Esophagus (tissue), 2 donors: Measurements from ENCODE around the gene WARS2. TPM values are rescaled to one million over a fixed set of nuclear protein-coding genes. Genes with fewer than 3 reads are reported as not detected.
"Not testable (repeated sequence)": the region's sequence is repeated elsewhere in the genome, so short reads cannot be mapped to it uniquely, and the experiment has no call there.

ENCODE experiments used
- H3K27ac ChIP-seq, 2 donors: one replicate each; pipeline ENCODE4 v1.5.1; 2013; ENCODE audit warnings: low read depth in 2 of 2, mild to moderate bottlenecking in 2 of 2, inconsistent platforms in 1 of 2, low read length in 1 of 2, moderate library complexity in 1 of 2
- H3K27me3 ChIP-seq, 2 donors: one replicate each; pipeline ENCODE4 v1.6.1; 2013; ENCODE audit warnings: low read length in 2 of 2, control low read depth in 1 of 2, mild to moderate bottlenecking in 1 of 2; ENCODE audit not compliant: insufficient read depth in 2 of 2, control insufficient read depth in 1 of 2
- H3K36me3 ChIP-seq, 2 donors: one replicate each; pipeline ENCODE4 v1.6.1; 2013; ENCODE audit warnings: low read length in 1 of 2; ENCODE audit not compliant: control insufficient read depth in 2 of 2, insufficient read depth in 2 of 2
- H3K4me1 ChIP-seq, 2 donors: one replicate each; pipeline ENCODE4 v1.6.1; 2013; ENCODE audit warnings: low read length in 1 of 2; ENCODE audit not compliant: control insufficient read depth in 2 of 2, insufficient read depth in 2 of 2
- H3K4me3 ChIP-seq, 2 donors: one replicate each; pipeline ENCODE4 v1.5.1; 2013; ENCODE audit warnings: low read length in 2 of 2, mild to moderate bottlenecking in 2 of 2, low read depth in 1 of 2, moderate library complexity in 1 of 2
- H3K9me3 ChIP-seq, 2 donors: one replicate each; pipeline ENCODE4 v1.6.1; 2013; ENCODE audit warnings: mild to moderate bottlenecking in 2 of 2, low read depth in 1 of 2, low read length in 1 of 2, moderate library complexity in 1 of 2; ENCODE audit not compliant: control insufficient read depth in 2 of 2, insufficient read depth in 1 of 2
- WGBS, 2 donors: extraction: QIAGEN DNeasy Blood & Tissue Kit; methylation state at CpG; one replicate each; pipeline ENCODE4 v1.1.7; 2013; 5-methylcytosine and 5-hydroxymethylcytosine counted together
- polyA plus RNA-seq, 2 donors: library from polyadenylated mRNA; stranded (reverse); fragments of 200-250 nt; gene quantifications; one replicate each; pipeline ENCODE4 v1.2.3, GENCODE V29; 2013
- donor health status: healthy with polysubstance abuse.
- donor health status: Bipolar disorder and iron deficiency.

The WARS2 gene
- polyA plus RNA-seq, 2 donors, result 3.4 to 5.0 TPM

- 84 to 86% methylated on average over 3 of the region's 3 CpGs for WGBS, 2 donors
- H3K27ac ChIP-seq, result no peak overlapping the region
- H3K4me1 ChIP-seq, result no peaks in the 10 kb centered on the region
- H3K27me3 ChIP-seq, result no peaks in the 10 kb centered on the region
- H3K9me3 ChIP-seq, result no peaks in the 10 kb centered on the region
- no peaks in the 10 kb centered on the region for H3K36me3 ChIP-seq
- H3K4me3 ChIP-seq, result no peak overlapping the region
Observed at GRCh38 chr1:119124764-119125163, 15.7 kb downstream of the WARS2 start.

- H3K9me3 ChIP-seq, H3K4me1 ChIP-seq, H3K4me3 ChIP-seq, H3K27ac ChIP-seq, H3K27me3 ChIP-seq, H3K36me3 ChIP-seq: not testable (repeated sequence)
- 82 to 83% methylated on average over 1 of the region's 1 CpG for WGBS, 2 donors
Observed at GRCh38 chr1:119121872-119122271, 18.6 kb downstream of the WARS2 start.

DNA sequence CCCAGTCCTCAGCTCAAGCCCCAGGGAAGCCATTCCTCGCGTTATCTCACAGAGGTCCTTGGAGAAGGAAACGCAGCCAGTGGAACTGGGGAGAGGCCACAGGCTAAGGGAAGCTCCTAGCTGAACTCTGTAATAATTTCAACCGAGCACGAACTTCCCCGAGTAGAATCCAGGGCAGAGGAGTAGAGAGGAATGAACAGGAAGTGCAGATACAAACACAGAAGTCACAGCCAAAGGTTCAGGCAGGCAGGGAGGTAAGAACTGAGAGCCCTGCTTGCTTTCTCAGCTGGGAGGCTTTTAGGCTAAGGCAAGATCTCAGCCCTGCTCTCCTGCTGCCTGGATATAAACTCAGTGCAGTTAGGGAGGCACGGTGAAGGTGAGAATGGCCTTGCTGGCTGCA, 23.7 kb downstream of the WARS2 start:
- Histone ChIP-seq H3K4me3 (no peak overlapping the region), H3K27me3 (no peaks in the 10 kb centered on the region), H3K27ac (no peak overlapping the region), H3K4me1 (no peaks in the 10 kb centered on the region), H3K9me3 (no peaks in the 10 kb centered on the region), H3K36me3 (no peaks in the 10 kb centered on the region)
- 67% methylated on average over 7 of the region's 7 CpGs for WGBS, 2 donors

DNA sequence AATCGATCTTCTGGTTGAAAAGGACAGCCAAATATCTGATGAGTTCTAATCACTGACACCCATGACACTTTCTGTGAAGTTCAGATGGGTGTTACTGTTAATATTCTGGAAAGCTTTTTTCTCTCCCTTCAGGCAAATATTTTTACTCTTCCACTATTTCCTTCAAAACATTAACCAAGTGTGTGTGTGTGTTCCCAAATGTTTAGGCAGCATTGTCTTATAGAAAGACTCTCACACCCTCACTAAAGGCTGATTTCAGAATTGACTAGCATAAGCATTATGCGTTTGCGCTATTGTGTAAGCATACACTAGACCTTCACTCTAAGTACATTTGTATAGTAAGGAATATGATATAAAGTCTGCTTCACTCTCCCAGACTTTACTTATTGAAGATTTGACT, 24.7 kb downstream of the WARS2 start:
- Histone ChIP-seq H3K4me3 (no peak overlapping the region), H3K4me1 (no peaks in the 10 kb centered on the region), H3K27ac (no peak overlapping the region), H3K9me3 (no peaks in the 10 kb centered on the region), H3K36me3 (no peaks in the 10 kb centered on the region), H3K27me3 (no peaks in the 10 kb centered on the region)
- WGBS, 2 donors, result 81 to 83% methylated on average over 3 of the region's 3 CpGs

- Histone ChIP-seq H3K36me3 (no peaks in the 10 kb centered on the region), H3K27ac (no peak overlapping the region), H3K9me3 (no peaks in the 10 kb centered on the region), H3K27me3 (no peaks in the 10 kb centered on the region), H3K4me1 (no peaks in the 10 kb centered on the region), H3K4me3 (no peak overlapping the region)
Observed at GRCh38 chr1:119115311-119115710, 25.1 kb downstream of the WARS2 start.

- Histone ChIP-seq H3K9me3 (no peaks in the 10 kb centered on the region), H3K4me1 (no peaks in the 10 kb centered on the region), H3K27me3 (no peaks in the 10 kb centered on the region), H3K36me3 (no peaks in the 10 kb centered on the region), H3K27ac (no peak overlapping the region), H3K4me3 (no peak overlapping the region)
- WGBS, 2 donors, result 82 to 92% methylated on average over 1 of the region's 1 CpG
Observed at GRCh38 chr1:119114786-119115185, 25.7 kb downstream of the WARS2 start.

DNA sequence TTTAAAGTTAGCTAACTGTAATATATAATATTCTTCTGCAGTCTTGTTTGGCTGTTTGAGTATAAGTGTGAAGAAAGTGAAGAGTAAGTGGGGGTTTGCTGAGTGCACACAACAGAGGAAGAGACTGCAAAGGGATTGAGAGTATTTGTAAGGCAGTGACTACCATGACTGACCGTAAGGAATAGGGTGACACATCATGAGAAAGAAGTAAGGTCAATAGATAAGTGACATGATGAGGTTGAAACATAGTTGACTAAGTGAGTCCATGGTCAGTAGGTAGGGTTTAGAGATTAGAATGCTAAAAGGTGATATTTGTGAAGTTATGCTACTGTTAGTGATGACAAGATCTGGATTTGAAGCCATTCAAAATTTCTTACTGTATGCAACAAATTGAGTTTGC, 27.7 kb downstream of the WARS2 start:
- Histone ChIP-seq H3K27ac (no peak overlapping the region), H3K27me3 (no peaks in the 10 kb centered on the region), H3K9me3 (no peaks in the 10 kb centered on the region), H3K36me3 (no peaks in the 10 kb centered on the region), H3K4me1 (no peaks in the 10 kb centered on the region), H3K4me3 (no peak overlapping the region)
- 94 to 97% methylated on average over 1 of the region's 1 CpG for WGBS, 2 donors

- Histone ChIP-seq H3K4me1 (no peaks in the 10 kb centered on the region), H3K27me3 (no peaks in the 10 kb centered on the region), H3K36me3 (no peaks in the 10 kb centered on the region), H3K9me3 (no peaks in the 10 kb centered on the region), H3K4me3 (no peak overlapping the region), H3K27ac (no peak overlapping the region)
- 93 to 97% methylated on average over 3 of the region's 3 CpGs for WGBS, 2 donors
Observed at GRCh38 chr1:119112244-119112643, 28.2 kb downstream of the WARS2 start.

DNA sequence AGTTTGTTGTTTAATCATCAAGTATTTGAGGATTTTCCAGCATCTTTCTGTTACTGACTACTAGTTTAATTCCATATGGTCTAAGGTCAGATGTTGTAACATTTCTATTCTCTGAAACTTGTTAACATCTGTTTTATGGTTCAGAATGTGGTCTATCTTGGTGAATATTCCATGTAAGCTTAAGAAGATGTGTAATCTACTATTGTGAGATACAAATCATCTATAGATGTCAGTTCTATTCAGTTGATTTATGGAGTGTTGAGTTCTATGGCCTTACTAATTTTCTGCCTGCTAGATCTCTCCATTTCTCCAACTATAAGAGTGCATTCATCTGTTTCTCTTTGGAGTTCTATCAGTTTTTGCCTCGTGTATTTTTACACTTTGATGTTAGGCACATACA, 31.5 kb downstream of the WARS2 start:
- H3K27ac ChIP-seq, result no peak overlapping the region
- H3K4me1 ChIP-seq, result no peaks in the 10 kb centered on the region
- no peaks in the 10 kb centered on the region for H3K27me3 ChIP-seq
- no peaks in the 10 kb centered on the region for H3K36me3 ChIP-seq
- WGBS, 2 donors, result 68 to 79% methylated on average over 1 of the region's 1 CpG
- no peak overlapping the region for H3K4me3 ChIP-seq
- H3K9me3 ChIP-seq, result no peaks in the 10 kb centered on the region

- 94 to 98% methylated on average over 1 of the region's 1 CpG for WGBS, 2 donors
Observed at GRCh38 chr1:119103764-119104163, 36.7 kb downstream of the WARS2 start.

More at GRCh38 chr1:119103764-119104163, 36.7 kb downstream of the WARS2 start:
- H3K27me3 ChIP-seq, result no peaks in the 10 kb centered on the region
- H3K4me3 ChIP-seq, result no peak overlapping the region
- no peaks in the 10 kb centered on the region for H3K36me3 ChIP-seq
- no peaks in the 10 kb centered on the region for H3K9me3 ChIP-seq
- no peak overlapping the region for H3K27ac ChIP-seq
- no peaks in the 10 kb centered on the region for H3K4me1 ChIP-seq
